Raji (cell line): ENCODE measurements around the gene WBP2.

ENCODE experiments used
- POLR2A ChIP-seq: IDR thresholded peaks from 2 replicates; pipeline ENCODE4 v1.6.1; 2011; ENCODE audit warnings: low read depth, low read length, control low read depth; ENCODE audit not compliant: insufficient read depth

The WBP2 gene

DNA sequence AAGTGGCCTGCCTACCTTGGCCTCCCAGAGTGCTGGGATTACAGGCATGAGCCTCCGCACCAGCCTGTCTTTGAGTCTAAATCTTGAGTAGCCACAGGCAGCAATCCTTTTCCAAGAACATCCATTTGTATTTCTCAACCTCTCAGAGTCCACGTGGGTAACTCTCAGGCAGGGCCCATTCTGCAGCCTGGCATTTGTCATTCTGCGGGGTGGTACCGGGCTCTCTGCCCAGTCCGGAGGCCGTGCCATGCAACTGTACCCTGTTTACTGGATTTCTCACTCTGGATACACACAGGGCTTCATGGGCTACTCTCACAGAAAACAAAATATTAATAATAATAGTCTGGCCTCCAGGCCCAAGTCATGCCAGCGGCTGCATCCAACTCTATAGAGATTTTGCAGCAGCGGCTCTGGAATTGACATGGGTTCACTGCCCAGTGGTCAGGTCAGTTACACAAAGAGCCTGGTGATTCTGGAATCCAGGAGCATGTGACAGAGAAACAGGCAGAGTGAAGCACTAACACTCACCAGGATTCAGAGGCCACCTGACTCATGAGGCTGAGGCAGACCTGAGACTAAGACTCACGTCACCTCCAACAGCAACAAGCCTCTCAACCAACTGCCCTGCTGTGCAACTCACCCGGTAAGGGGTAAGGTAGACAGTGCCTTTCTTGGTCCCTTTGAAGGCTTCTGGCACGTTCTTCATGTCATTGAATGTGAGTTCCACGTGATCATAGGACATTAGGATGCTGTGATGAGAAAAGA is 4.0 kb downstream of the WBP2 start:
- no peak for TF ChIP-seq POLR2A

DNA sequence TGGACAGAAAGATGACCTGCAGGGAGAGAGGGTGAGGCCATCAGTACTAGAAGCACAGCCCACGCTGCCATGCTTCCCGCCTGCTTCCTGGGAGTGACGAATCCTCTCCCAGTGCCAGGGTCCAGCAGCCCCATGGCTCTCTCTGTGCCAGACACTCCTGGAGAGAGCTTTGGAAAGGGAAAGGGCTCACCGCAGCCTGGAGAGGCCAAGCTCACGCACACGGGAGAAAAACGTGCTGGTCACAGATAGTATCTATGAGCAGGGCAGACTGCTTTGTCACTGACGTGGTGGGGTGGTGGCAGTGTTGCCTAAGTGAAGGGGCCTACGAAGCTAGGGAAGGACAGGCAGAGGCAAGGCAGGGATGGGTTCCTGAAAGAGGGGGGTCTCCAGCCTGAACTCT is 5.4 kb downstream of the WBP2 start:
- TF ChIP-seq POLR2A: no peak

DNA sequence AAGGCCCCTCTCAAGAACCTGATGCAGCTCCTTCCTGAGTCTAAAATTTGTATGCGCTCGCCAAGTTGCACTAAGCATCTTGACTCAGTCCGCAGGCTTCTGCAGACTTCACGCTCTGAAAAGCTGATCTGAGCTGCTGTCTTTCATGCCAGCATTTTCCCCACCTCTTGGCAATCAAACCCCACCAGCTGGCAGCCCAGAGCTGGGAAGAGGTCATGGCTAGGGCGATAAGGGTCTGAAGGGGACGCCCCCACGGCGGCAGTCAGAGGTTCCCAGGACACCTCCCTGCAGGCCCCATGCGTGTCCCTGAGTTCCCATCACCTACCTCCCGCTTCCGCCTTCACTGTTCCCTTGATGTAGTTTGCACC is 5.9 kb downstream of the WBP2 start:
- no peak for TF ChIP-seq POLR2A

GRCh38 chr17:75848523-75849278 is 6.4 kb downstream of the WBP2 start:
- no peak for TF ChIP-seq POLR2A

- TF ChIP-seq POLR2A: no peak
Observed at GRCh38 chr17:75847614-75848522, 7.3 kb downstream of the WBP2 start.

GRCh38 chr17:75846692-75847613 is 8.2 kb downstream of the WBP2 start:
- no peak for TF ChIP-seq POLR2A

DNA sequence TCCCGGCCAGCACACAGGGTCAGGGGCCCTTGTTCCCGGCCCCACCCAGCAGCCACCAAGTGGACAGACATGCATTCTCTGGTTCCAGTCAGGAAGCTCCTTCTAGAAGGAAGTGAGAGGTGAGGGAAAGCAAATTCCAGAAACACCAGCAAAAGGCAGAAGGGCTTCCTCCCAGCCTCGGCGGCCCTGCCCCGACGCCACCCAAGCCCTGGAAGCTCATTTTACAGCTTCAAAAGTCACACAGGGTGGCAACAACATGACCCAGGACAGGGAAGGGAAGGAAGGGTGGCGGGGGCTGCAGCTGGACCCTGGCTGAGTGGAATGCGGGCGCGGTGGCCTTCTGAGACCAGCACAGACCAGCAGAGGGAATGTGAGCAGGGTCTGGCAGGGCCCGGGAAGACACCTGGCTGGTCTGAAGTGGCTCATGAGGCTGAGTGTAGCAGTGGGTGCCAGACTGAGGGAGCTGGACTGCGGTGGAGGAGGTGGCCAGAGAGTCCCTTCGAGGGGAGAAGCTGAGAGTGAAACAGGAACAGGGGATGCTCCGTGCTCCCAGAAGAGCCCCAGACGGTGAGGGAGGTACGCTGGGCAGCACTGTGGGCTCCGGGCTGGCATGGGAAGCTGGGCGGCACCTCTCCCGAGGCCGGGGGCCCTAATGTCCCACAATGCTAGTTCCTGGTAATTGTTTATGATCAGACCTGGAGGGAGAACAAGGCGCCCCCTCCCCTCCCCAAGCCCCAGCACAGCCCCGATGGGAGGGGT is 9.0 kb downstream of the WBP2 start:
- TF ChIP-seq POLR2A: no peak

DNA sequence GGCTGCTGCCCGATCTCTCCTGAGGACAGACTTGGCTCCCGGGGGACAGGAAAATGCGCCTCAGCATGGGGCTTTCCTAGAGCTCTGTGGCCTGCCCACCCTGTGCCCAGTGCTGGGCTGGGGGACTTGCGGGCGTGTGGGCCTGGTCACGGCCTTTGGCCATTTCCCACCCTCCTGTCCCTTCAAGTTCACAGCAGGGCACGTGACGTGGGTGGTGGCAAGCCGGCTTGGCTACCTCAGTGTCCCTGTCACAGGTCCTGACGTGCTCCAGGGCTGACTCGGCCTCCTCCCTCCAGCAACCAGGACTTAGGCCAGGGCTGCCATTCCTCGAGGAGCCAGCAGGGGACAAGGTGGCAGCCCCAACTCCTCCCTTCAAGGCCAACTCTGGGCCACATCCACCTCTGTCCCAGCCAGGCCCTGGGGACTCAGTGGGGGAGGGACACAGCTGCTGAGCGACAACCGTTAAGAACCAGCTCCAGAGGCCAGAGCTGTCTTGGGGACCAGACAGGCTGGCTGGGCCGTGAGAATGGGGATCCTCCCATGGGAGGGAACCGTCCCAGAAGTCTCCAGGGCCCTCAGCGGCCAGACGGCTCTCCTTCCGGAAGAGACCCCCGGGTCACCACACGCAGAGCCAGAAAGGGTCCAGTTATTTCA is 9.9 kb downstream of the WBP2 start:
- TF ChIP-seq POLR2A: no peak

DNA sequence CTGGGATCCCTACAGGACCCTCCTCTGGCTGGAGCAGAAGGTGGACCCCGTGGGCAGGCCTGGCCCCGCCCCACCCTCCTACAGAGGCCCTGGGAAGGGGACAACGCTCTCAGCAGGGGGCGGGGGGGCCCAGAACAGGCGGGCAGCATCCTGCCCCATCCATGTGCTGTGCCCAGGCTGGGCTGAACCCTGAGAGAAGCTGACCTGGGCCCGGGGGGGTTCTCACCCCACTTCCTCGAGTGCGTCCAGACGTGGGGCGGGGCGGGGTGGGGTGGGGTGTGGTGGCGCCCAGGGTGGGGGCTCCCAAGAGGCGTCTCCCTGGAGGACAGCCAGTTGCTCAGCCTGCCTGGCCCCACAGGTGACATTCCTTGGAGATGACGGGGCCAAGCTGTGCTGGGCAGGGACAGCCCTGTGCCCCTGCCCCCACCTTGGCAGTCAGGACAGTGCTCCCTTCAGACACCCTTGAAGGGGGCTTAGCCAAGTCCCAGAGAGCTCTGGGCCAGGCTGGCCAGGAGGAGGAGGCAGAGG is 10.5 kb downstream of the WBP2 start:
- no peak for TF ChIP-seq POLR2A

DNA sequence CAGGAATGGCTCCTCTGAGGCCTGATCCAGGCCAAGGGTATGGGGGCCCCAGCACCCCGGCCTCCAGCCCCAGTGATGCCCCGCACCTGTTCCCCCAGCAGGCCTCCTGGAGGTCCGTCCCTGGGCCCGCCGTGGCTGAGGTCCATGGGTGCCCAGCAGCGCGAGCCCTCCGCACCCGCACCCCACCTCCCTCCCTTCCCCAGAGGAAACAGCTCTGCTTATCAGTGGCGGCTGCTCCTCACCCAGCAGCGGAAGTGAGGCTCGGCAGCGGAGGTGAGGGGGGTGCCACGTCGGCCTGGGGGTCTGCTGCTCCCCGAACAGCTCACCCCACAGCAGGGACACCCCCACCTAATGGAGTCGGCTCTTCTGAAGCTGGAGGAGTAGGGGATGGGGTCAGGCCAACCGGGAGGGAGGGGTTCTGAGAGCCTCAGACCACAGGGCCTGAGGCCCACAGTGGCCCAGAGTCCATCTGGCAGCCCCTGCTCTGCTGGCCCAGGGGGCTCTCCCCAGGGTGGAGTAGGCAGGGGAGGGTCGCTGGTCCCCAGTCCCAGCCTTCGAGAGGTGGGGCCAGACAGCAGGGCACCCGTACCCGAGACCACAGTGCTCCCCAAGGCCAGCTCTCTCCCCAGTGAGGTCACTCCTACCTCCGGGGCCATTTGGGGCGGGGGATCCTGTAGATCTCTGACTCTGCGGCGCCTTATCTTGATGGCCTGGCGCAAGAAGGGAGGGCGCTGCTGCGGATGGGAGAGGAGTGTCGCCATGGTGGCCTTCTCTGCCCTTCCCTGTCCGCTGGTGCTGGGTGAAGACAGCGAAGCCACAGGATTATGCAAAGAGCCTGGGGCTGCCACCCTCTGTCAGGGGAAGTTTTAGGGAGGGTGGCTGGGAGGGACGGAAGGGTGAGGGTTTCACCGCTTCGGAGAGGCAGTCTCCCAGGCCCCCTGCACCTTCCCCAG is 11.3 kb downstream of the WBP2 start, which contains the start of gene UNC13D:
Gene UNC13D (minus strand): TSS at position 828 of the 953 bp plus-strand sequence. CDS start 67 bp downstream, at position 761.
- no peak for TF ChIP-seq POLR2A

DNA sequence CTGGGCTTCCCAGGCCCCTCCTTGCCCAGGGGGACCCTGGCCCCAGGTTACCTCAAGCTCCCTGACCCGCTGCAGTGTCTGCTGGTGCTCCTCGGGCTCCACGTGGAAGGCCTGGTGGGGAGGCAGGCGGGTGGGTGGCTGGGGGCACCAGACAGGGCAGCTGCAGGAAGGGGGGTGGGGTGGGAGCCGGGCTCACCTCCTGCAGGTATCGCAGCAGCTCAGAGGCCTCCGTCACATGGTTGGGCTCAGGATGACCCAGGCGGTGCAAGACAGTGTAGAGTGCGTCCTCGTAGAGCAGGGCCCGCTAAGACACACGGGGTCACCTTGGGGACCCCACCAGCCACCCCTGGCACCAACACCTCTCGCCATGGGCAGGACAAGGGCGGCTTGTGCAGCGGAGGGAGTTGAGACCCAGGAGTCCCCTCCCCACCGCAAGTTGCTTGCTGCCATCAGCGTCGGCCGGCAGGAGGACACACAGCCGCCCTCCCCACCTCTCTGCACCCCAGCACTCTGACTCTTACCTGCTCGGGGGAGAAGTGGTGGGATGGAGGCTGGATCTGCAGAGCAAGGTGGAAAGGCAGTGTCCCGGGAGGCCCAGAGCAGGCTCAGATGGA is 12.1 kb downstream of the WBP2 start:
- TF ChIP-seq POLR2A: no peak

- TF ChIP-seq POLR2A: no peak
Observed at GRCh38 chr17:75842411-75842810, 12.7 kb downstream of the WBP2 start.

- TF ChIP-seq POLR2A: no peak
Observed at GRCh38 chr17:75840799-75841164, 14.4 kb downstream of the WBP2 start.
